GM18909 (cell line): ENCODE data around the gene HMGXB3.

Experiments
- ATAC-seq: cut with Tn5 transposase; IDR thresholded peaks from one replicate; pipeline ENCODE4 v1.9.1; 2021; ENCODE audit warnings: mild to moderate bottlenecking; ENCODE audit not compliant: unreplicated experiment, poor library complexity

HMGXB3 gene

GRCh38 chr5:149988126-149988525 lies 12.4 kb upstream of the HMGXB3 start:
- no peak for ATAC-seq

GRCh38 chr5:149990518-149991376 lies 9.8 kb upstream of the HMGXB3 start:
- peak; percentile 84 for ATAC-seq

GRCh38 chr5:149993471-149993870 lies 7.1 kb upstream of the HMGXB3 start:
- ATAC-seq: no peak

GRCh38 chr5:149995385-149996204 lies 4.9 kb upstream of the HMGXB3 start:
- ATAC-seq: no peak

GRCh38 chr5:149996205-149996890 lies 4.2 kb upstream of the HMGXB3 start:
- no peak for ATAC-seq

- ATAC-seq: no peak
Observed at GRCh38 chr5:149998281-149998680, 2.3 kb upstream of the HMGXB3 start.

- no peak for ATAC-seq
Observed at GRCh38 chr5:149999359-149999758, 1.2 kb upstream of the HMGXB3 start.

GRCh38 chr5:149999866-150000255 lies 678 bp upstream of the HMGXB3 start:
- no peak for ATAC-seq

GRCh38 chr5:150000990-150001659 lies 586 bp downstream of the HMGXB3 start:
- peak; percentile 17 for ATAC-seq

GRCh38 chr5:150001660-150002486 lies 1.3 kb downstream of the HMGXB3 start:
- peak; percentile 70 for ATAC-seq

GRCh38 chr5:150006318-150006717 lies 5.8 kb downstream of the HMGXB3 start:
- no peak for ATAC-seq

- ATAC-seq: no peak
Observed at GRCh38 chr5:150007050-150007449, 6.5 kb downstream of the HMGXB3 start.

- no peak for ATAC-seq
Observed at GRCh38 chr5:150009671-150010387, 9.3 kb downstream of the HMGXB3 start.

- ATAC-seq: no peak
Observed at GRCh38 chr5:150013931-150014330, 13.4 kb downstream of the HMGXB3 start.

GRCh38 chr5:150014456-150014855 lies 13.9 kb downstream of the HMGXB3 start:
- no peak for ATAC-seq

GRCh38 chr5:150015415-150015814 lies 14.9 kb downstream of the HMGXB3 start:
- ATAC-seq: no peak

GRCh38 chr5:150016537-150016936 lies 16.0 kb downstream of the HMGXB3 start:
- ATAC-seq: no peak

GRCh38 chr5:150017226-150018005 lies 16.9 kb downstream of the HMGXB3 start:
- no peak for ATAC-seq
